ENCODE results near the gene EN1.

The EN1 gene

DNA sequence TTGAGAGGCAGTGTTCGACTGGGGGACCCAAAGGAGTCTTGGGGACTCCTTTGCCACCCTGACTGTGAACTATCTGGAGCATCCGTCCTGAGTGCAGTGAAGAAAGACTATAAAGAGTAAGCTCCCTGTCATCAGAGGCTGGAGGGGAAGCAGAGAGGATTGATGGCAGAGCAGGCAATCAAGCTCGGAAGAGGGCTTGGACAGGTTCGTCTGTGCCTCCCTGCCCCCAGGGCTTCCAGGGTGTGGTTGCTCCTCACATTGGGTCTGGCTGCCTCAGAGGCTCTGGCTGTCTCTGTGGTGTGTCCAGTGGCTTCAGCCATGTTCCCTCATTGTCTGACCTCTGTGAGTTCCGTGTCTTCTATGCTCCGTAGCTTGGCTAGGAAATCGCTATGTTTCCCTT, 13.8 kb upstream of the EN1 start:
- Histone ChIP-seq H3K9me3 (ENCODE audit: severe bottlenecking) (no peaks in the 10 kb centered on the region), H3K4me3 (ENCODE audit: severe bottlenecking) (no peak overlapping the region), H3K27ac (ENCODE audit: poor library complexity, severe bottlenecking) (no peak overlapping the region), H3K36me3 (ENCODE audit: low read depth) (no peaks in the 10 kb centered on the region), H3K27me3 (ENCODE audit: insufficient read depth, poor library complexity, severe bottlenecking) (peaks cover 49% of the 10 kb centered on the region), H3K4me1 (ENCODE audit: insufficient read depth, poor library complexity, severe bottlenecking) (no peaks in the 10 kb centered on the region)
- TF ChIP-seq, protein P1, sequence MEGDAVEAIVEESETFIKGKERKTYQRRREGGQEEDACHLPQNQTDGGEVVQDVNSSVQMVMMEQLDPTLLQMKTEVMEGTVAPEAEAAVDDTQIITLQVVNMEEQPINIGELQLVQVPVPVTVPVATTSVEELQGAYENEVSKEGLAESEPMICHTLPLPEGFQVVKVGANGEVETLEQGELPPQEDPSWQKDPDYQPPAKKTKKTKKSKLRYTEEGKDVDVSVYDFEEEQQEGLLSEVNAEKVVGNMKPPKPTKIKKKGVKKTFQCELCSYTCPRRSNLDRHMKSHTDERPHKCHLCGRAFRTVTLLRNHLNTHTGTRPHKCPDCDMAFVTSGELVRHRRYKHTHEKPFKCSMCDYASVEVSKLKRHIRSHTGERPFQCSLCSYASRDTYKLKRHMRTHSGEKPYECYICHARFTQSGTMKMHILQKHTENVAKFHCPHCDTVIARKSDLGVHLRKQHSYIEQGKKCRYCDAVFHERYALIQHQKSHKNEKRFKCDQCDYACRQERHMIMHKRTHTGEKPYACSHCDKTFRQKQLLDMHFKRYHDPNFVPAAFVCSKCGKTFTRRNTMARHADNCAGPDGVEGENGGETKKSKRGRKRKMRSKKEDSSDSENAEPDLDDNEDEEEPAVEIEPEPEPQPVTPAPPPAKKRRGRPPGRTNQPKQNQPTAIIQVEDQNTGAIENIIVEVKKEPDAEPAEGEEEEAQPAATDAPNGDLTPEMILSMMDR (IDR thresholded peaks at IDR 0.05; ENCODE audit: poor library complexity, severe bottlenecking) = no peak
- DNase-seq (ENCODE audit: low spot score) (no peak), ATAC-seq (ENCODE audit: low read depth) (no peak)

DNA sequence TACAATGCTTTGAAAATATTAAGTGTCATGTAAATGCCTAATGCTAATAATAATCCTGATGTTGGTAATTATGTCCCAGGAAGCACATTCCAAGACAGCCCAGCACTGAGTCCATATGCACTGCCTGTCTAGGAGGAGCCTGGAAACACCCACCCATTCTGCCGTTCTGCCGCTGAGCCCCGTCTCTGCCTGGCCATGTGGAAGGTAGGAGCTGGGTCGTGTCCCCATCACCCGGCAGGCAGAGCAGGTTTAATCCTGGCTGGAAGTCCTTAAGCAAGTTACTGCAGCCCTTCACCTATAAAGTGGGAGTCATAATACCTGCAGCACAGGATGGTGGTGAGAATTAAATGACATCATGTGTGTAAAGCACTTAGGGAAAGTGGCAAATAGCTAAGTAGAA, 13.1 kb upstream of the EN1 start:
- no peaks in the 10 kb centered on the region for H3K36me3 ChIP-seq (ENCODE audit: low read depth)
- DNase-seq (ENCODE audit: low spot score) = no peak
- H3K27me3 ChIP-seq (ENCODE audit: insufficient read depth, poor library complexity, severe bottlenecking) = peaks cover 57% of the 10 kb centered on the region
- ATAC-seq (ENCODE audit: low read depth) = no peak
- TF ChIP-seq, protein P1 (IDR thresholded peaks at IDR 0.05; ENCODE audit: poor library complexity, severe bottlenecking) = no peak
- H3K4me1 ChIP-seq (ENCODE audit: insufficient read depth, poor library complexity, severe bottlenecking) = no peaks in the 10 kb centered on the region
- H3K4me3 ChIP-seq (ENCODE audit: severe bottlenecking) = no peak overlapping the region
- H3K27ac ChIP-seq (ENCODE audit: poor library complexity, severe bottlenecking) = no peak overlapping the region
- H3K9me3 ChIP-seq (ENCODE audit: severe bottlenecking) = no peaks in the 10 kb centered on the region

DNA sequence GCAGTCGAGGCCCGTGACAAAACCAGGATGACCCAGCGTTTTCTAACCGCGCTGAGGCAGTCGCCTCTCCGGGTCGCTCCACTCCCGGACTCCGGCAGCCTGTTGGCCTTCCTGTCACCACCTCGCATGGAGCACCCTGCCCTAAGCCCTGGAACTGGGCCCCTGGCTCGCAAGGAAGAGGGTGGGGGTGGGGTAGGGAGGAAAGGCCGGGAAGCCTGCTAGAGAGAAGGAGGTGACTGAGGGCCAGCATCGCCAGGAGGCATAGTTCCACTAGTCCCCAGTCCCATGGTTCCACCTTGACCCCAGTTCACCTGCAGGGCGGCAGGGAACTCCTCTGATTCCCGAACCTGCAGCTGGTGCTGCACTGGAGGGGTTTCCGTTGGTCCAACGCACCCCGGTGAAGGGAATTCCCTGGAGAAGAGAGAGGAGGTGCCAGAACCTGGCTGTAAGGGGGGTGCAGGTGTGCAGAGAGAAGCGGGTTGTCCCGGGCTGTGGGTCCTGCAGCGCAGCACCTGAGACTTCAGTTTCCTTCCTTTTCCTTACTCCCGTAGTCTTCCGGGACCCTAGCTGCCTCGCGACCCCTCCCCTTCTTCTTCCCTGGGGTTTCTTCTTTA, 11.8 kb upstream of the EN1 start:
- no peak overlapping the region for H3K4me3 ChIP-seq (ENCODE audit: severe bottlenecking)
- no peaks in the 10 kb centered on the region for H3K4me1 ChIP-seq (ENCODE audit: insufficient read depth, poor library complexity, severe bottlenecking)
- no peak overlapping the region for H3K27ac ChIP-seq (ENCODE audit: poor library complexity, severe bottlenecking)
- peaks cover 69% of the 10 kb centered on the region for H3K27me3 ChIP-seq (ENCODE audit: insufficient read depth, poor library complexity, severe bottlenecking)
- TF ChIP-seq, protein P1 (IDR thresholded peaks at IDR 0.05; ENCODE audit: poor library complexity, severe bottlenecking) = no peak
- DNase-seq (ENCODE audit: low spot score) (no peak), ATAC-seq (ENCODE audit: low read depth) (no peak)
- no peaks in the 10 kb centered on the region for H3K36me3 ChIP-seq (ENCODE audit: low read depth)
- no peaks in the 10 kb centered on the region for H3K9me3 ChIP-seq (ENCODE audit: severe bottlenecking)

DNA sequence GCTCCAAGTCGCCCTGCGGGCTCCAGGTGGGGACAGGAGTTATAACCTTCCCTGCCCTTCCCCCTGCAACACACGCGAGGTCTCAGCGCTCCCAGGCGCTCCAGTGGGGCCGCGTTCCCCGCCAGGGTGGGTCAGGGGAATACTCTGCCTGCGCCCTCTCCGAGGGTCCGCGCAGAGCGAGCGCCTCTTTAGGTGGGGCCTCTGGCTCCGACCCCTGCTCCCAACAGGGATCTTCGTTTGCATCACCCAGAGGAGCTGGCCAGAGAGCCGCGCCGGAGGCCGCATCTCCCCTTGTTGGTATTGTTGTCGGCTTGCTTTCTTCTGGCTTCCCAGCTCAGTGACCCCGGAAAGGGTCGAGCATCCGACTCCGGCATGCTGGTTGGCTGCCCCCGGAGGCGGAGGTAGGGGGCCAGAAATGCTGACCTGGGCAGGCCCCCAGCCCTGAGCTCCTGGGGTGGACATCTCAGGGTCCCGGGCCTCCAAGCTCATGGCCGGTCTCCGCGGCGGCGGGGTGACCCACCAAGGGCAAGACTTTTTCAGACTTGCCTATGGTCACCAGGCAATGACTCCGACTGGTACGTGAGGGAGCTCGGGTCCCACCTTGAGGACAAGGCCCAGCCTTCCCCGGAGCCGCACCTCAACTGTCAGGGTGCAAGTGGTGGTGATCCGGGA, 11.2 kb upstream of the EN1 start:
- DNase-seq (ENCODE audit: low spot score) (no peak), ATAC-seq (ENCODE audit: low read depth) (no peak)
- Histone ChIP-seq H3K27ac (ENCODE audit: poor library complexity, severe bottlenecking) (no peak overlapping the region), H3K4me1 (ENCODE audit: insufficient read depth, poor library complexity, severe bottlenecking) (no peaks in the 10 kb centered on the region), H3K9me3 (ENCODE audit: severe bottlenecking) (no peaks in the 10 kb centered on the region), H3K36me3 (ENCODE audit: low read depth) (no peaks in the 10 kb centered on the region), H3K27me3 (ENCODE audit: insufficient read depth, poor library complexity, severe bottlenecking) (peaks cover 76% of the 10 kb centered on the region), H3K4me3 (ENCODE audit: severe bottlenecking) (no peak overlapping the region)
- TF ChIP-seq, protein P1 (IDR thresholded peaks at IDR 0.05; ENCODE audit: poor library complexity, severe bottlenecking) = no peak

All from RWPE2 (cell line).